Activated B cell treated with CpG ODN at 0.5 μM for 24 hours (primary cell): ENCODE data around the gene CCNT2. TPM values are rescaled to one million over a fixed set of nuclear protein-coding genes. Genes with fewer than 3 reads are reported as not detected.

Source experiments
- ATAC-seq: fragments of 200-7000 bp; cut with Tn5 transposase; one replicate; pipeline ENCODE4 v1.10.0; 2021; ENCODE audit warnings: low read depth, mild to moderate bottlenecking, moderate library complexity
- CTCF ChIA-PET: fragments of 350-600 bp; sonication (Branson Sonifier 250); formaldehyde crosslinking; loops from one replicate; lab custom pipeline; 2021; ENCODE audit warnings: antibody characterized with exemption; lab: Charles Lee
- POLR2A ChIA-PET: fragments of 350-600 bp; sonication (Branson Sonifier 250); formaldehyde crosslinking; loops from one replicate; lab custom pipeline; 2021; ENCODE audit warnings: antibody characterized with exemption; lab: Charles Lee
- DNase-seq: peaks from one replicate; pipeline ENCODE4 v3.0.0; 2022
- H3K27ac Mint-ChIP-seq: one replicate; pipeline ENCODE4 v1.8.0; 2020; ENCODE audit warnings: mixed read lengths
- H3K27me3 Mint-ChIP-seq: one replicate; pipeline ENCODE4 v1.8.0; 2021; ENCODE audit warnings: mixed read lengths
- H3K36me3 Mint-ChIP-seq: one replicate; pipeline ENCODE4 v1.8.0; 2021; ENCODE audit warnings: low read depth, mixed read lengths
- H3K4me1 Mint-ChIP-seq: one replicate; pipeline ENCODE4 v1.8.0; 2021; ENCODE audit warnings: mixed read lengths
- H3K4me3 Mint-ChIP-seq: one replicate; pipeline ENCODE4 v1.8.0; 2020; ENCODE audit warnings: mild to moderate bottlenecking, mixed read lengths
- H3K9me3 Mint-ChIP-seq: one replicate; pipeline ENCODE4 v1.8.0; 2020; ENCODE audit warnings: mixed read lengths
- intact Hi-C: fragments of 100-400 bp; cut with micrococcal nuclease; formaldehyde crosslinking; loops from one replicate; pipeline ENCODE4 v1.15.1; 2024
- total RNA-seq: library from RNA; stranded (reverse); gene quantifications from 2 replicates; pipeline ENCODE4 v1.2.3, GENCODE V29; 2022
- TF ChIP-seq, protein P1 (sequence below): fragments of 200-600 bp; IDR thresholded peaks from one replicate; pipeline ENCODE4 v1.8.0; 2022; ENCODE audit warnings: antibody characterized with exemption, mild to moderate bottlenecking

Gene CCNT2
- total RNA-seq, 1 donor from 2014 or later: 73.4 TPM

DNA sequence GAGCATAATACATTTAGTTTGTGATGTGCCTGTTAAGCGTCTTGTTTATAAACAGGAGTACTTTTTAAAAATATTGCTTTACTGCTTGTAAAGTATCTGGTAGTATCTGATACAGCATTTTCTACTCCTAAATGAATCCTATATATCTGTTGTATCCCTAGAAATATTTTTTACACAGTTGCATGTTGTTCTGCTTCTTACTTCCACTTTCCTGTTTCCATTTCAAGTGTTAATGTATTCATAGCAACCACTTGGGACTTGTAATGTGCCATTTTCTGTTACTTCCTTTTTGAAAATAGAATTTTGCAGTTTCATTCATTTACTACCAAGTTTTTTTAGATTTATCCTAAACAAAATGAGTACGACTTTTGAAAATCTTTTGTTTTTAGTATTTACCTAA lies 24.9 kb downstream of the CCNT2 start:
- intact Hi-C loops: loop anchor here (1.0 to 5.0 kb wide), 3 partner anchors 25 to 589 kb away; partner anchors contain the start of genes CCNT2, R3HDM1, RAB3GAP1 and ZRANB3
- CTCF ChIA-PET: no interaction called here
- DNase-seq: no peak
- Mint-ChIP-seq H3K4me3 (peak overlapping the region; percentile 11), H3K9me3 (no peaks in the 10 kb centered on the region), H3K4me1 (peaks cover 32% of the 10 kb centered on the region), H3K27me3 (no peaks in the 10 kb centered on the region), H3K36me3 (peaks cover 71% of the 10 kb centered on the region), H3K27ac (peak overlapping the region; percentile 75)
- peak; percentile 57 for ATAC-seq
- POLR2A ChIA-PET: no interaction called here
- TF ChIP-seq, protein P1, sequence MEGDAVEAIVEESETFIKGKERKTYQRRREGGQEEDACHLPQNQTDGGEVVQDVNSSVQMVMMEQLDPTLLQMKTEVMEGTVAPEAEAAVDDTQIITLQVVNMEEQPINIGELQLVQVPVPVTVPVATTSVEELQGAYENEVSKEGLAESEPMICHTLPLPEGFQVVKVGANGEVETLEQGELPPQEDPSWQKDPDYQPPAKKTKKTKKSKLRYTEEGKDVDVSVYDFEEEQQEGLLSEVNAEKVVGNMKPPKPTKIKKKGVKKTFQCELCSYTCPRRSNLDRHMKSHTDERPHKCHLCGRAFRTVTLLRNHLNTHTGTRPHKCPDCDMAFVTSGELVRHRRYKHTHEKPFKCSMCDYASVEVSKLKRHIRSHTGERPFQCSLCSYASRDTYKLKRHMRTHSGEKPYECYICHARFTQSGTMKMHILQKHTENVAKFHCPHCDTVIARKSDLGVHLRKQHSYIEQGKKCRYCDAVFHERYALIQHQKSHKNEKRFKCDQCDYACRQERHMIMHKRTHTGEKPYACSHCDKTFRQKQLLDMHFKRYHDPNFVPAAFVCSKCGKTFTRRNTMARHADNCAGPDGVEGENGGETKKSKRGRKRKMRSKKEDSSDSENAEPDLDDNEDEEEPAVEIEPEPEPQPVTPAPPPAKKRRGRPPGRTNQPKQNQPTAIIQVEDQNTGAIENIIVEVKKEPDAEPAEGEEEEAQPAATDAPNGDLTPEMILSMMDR: no peak

GRCh38 chr2:134944975-134945374 lies 26.4 kb downstream of the CCNT2 start:
- DNase-seq (no peak), ATAC-seq (no peak)
- Mint-ChIP-seq H3K27me3 (no peaks in the 10 kb centered on the region), H3K27ac (peak overlapping the region; percentile 5), H3K4me3 (no peak overlapping the region), H3K9me3 (no peaks in the 10 kb centered on the region), H3K4me1 (peaks cover 36% of the 10 kb centered on the region), H3K36me3 (peaks cover 72% of the 10 kb centered on the region)
- ChIA-PET CTCF (no interaction called here), POLR2A (no interaction called here)
- intact Hi-C loops: loop anchor here (5.0 kb wide), 1 partner anchor 587 kb away; the partner anchor contains the start of genes R3HDM1 and ZRANB3
- TF ChIP-seq, protein P1: no peak

DNA sequence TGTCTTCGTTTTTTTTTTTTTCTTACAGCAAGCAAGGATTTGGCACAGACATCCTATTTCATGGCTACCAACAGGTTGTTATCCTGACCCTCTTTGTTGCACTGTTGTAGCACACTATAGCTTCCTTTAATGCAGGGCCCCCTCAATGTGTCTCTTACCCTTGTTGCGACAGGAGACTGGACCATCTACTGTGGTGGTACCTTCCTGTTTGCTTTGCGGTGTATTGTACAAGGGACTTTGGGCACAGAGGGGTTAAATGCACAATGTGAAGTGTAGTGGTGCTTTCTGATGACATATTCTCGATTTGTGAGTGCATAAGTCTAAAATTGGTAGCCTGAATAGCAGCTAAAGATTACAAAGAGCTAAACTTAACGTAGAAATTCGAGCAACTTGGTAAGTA lies 27.5 kb downstream of the CCNT2 start:
- no peak for ATAC-seq
- intact Hi-C loops: no loop called here

GRCh38 chr2:134949981-134950708 lies 31.5 kb downstream of the CCNT2 start:
- Mint-ChIP-seq H3K27me3 (no peaks in the 10 kb centered on the region), H3K27ac (peak overlapping the region; percentile 30), H3K9me3 (no peaks in the 10 kb centered on the region), H3K4me1 (peaks cover 23% of the 10 kb centered on the region), H3K36me3 (peaks cover 85% of the 10 kb centered on the region), H3K4me3 (no peak overlapping the region)
- CTCF ChIA-PET: interaction anchor here (0.7 to 1.5 kb wide), 3 partner anchors 12 to 759 kb away, joined by 3 to 4 read pairs (median 3); no protein-coding TSS in a partner anchor
- POLR2A ChIA-PET: interaction anchor here (1.0 kb wide), 1 partner anchor 32 kb away, joined by 4 read pairs; the partner anchor contains the start of gene CCNT2
- intact Hi-C loops: no loop called here
- ATAC-seq (no peak), DNase-seq (no peak)
- TF ChIP-seq, protein P1: no peak

More for the DNA sequence above, 27.5 kb downstream of the CCNT2 start:
- DNase-seq: no peak
- TF ChIP-seq, protein P1: no peak
- H3K9me3 Mint-ChIP-seq: no peaks in the 10 kb centered on the region
- H3K4me1 Mint-ChIP-seq: peaks cover 42% of the 10 kb centered on the region
- H3K4me3 Mint-ChIP-seq: no peak overlapping the region
- H3K27ac Mint-ChIP-seq: no peak overlapping the region
- CTCF ChIA-PET: no interaction called here
- peaks cover 73% of the 10 kb centered on the region for H3K36me3 Mint-ChIP-seq
- no peaks in the 10 kb centered on the region for H3K27me3 Mint-ChIP-seq
- POLR2A ChIA-PET: interaction anchor here (0.5 kb wide), 1 partner anchor 17 kb away, joined by 5 read pairs; no protein-coding TSS in a partner anchor

DNA sequence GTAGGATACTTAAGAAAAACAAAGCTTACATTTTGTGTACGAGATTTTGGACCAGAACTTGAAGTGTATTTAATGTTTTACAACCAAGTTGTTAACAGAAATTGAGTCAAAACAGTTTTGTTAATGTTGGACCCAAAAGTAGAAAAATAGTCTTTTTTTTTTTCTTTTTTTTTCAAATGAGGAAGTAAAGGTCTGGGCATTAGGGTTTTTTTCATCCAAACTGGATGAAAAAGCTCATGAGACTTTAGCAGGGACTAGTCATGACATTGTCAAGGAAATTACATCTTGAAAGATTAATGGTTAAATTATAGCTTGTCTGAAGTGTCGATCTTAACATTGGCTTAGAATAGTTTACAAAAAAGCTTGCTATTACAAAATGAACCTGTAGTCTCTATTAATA lies 32.3 kb downstream of the CCNT2 start:
- intact Hi-C loops: no loop called here
- Mint-ChIP-seq H3K4me3 (no peak overlapping the region), H3K27me3 (no peaks in the 10 kb centered on the region), H3K4me1 (peaks cover 18% of the 10 kb centered on the region), H3K9me3 (no peaks in the 10 kb centered on the region), H3K36me3 (peaks cover 80% of the 10 kb centered on the region), H3K27ac (no peak overlapping the region)
- ATAC-seq (no peak), DNase-seq (no peak)
- CTCF ChIA-PET: interaction anchor here (1.5 kb wide), 1 partner anchor 759 kb away, joined by 4 read pairs; no protein-coding TSS in a partner anchor
- POLR2A ChIA-PET: interaction anchor here (0.6 to 1.0 kb wide), 2 partner anchors 33 to 737 kb away, joined by 4 read pairs; partner anchors contain the start of gene CCNT2
- TF ChIP-seq, protein P1: no peak
